GM21390 (cell line): Measurements from ENCODE around the gene TUBA8.
"Not testable (repeated sequence)": the region's sequence is repeated elsewhere in the genome, so short reads cannot be mapped to it uniquely, and the experiment has no call there.

Experiments
- ATAC-seq: cut with Tn5 transposase; IDR thresholded peaks from one replicate; pipeline ENCODE4 v1.9.1; 2021; ENCODE audit not compliant: unreplicated experiment

The TUBA8 gene

DNA sequence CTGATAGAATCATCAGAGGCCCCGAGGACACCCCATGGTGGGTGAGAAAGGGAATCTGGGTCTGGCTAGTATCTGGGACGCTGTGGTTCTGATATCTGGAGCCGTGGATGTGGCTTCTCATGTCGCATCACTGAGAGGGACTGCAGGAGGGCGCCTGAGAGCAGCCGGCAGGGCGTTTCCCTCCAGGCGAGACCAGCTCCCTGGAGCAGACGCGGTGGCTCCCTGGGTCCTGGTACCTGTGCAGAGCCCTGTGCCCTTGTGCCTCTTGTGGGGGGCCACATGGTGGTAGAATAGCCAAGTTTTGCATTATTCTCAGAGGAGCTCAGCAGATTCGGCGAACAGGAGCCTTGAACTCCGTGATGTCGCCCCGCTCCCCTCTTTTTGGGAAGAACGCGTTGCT is 59.7 kb downstream of the TUBA8 start:
- not testable (repeated sequence) for ATAC-seq

DNA sequence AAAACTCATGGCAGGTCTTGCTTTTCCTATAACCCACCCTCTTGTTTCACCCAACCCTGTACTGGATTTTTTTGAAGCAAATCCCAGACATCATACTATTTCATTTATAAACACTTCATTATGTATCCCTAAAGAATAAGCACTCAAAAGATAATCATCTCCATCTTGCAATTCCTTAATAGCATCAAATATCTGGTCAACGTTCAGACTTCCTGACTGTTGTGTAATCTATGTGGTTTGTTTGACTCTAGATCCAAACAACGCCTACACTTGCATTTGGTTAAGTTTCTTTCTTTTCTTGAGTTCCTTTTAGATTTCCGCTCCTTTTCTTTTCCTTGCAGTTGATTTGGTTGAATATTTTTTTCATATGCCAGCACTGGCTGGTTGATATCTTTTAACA is 61.6 kb downstream of the TUBA8 start:
- not testable (repeated sequence) for ATAC-seq

DNA sequence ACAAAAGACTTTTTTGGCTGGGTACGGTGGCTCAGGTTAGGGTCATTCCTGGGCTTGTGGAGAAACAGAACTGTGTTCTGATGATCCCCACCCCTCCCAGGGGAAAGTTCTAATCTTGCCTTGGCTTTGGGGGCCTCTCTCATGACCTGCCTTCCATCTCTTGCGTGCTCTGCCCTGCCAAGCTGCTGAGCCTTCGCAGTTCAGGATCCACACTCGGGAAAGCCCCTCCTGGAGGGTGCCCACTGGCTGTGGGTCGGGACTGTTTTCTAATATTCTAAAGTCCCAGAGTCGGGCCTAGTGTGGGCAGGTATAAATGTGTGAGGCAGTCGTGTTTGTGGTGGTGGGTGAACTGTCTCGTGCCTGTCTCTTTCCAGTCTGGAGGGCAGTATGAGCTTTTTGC is 62.2 kb downstream of the TUBA8 start:
- ATAC-seq, result not testable (repeated sequence)

DNA sequence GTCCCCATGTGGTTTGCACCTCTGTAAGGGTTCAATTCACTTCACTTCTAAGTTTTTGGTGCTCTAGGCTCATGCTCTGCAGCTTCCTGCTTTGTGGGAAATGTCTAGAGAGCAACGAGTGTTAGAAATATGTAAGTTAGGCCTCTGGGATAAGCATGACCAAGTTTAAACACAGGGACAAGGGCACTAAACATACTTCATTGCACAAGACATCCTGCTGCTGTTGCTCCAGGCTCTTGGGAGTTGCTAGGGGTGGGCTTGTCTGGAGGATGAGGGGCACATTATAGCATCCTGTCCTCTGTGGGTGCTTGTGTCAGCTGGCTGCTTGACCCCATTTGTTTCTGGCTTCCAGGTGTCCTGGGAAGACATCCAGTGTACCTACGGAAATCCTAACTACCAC is 62.8 kb downstream of the TUBA8 start:
- not testable (repeated sequence) for ATAC-seq
